ENCODE results near the gene IGF2BP2.
"Not testable (repeated sequence)": the region's sequence is repeated elsewhere in the genome, so short reads cannot be mapped to it uniquely, and the experiment has no call there.

IGF2BP2 gene

GRCh38 chr3:185640308-185640707 is 184.5 kb downstream of the IGF2BP2 start:
- Histone ChIP-seq H3K27me3 (ENCODE audit: insufficient read depth, low read depth) (no peaks in the 10 kb centered on the region), H4K20me1 (ENCODE audit: insufficient read depth) (no peaks in the 10 kb centered on the region), H3K9ac (no peak overlapping the region), H3K79me2 (ENCODE audit: insufficient read depth, low read depth) (no peaks in the 10 kb centered on the region), H3K4me3 (IDR thresholded peaks at IDR 0.05; ENCODE audit: insufficient read depth, low read depth, low read length) (no peak overlapping the region), H3K4me1 (ENCODE audit: low read depth, poor library complexity, severe bottlenecking) (peaks cover 8% of the 10 kb centered on the region), H3K4me2 (no peak overlapping the region), H3K36me3 (ENCODE audit: insufficient read depth) (no peaks in the 10 kb centered on the region), H3K27ac (no peak overlapping the region), H2AFZ (ENCODE audit: low read depth) (no peak overlapping the region)
- no peak for TF ChIP-seq CTCF (conservative IDR thresholded peaks at IDR 0.05; ENCODE audit: low read depth, low read length)

GRCh38 chr3:185639632-185640206 is 185.1 kb downstream of the IGF2BP2 start:
- no peak for TF ChIP-seq CTCF (conservative IDR thresholded peaks at IDR 0.05; ENCODE audit: low read depth, low read length)

GRCh38 chr3:185638651-185639050 is 186.2 kb downstream of the IGF2BP2 start:
- not testable (repeated sequence) for H3K27ac ChIP-seq; H2AFZ ChIP-seq (ENCODE audit: low read depth); H4K20me1 ChIP-seq (ENCODE audit: insufficient read depth); H3K79me2 ChIP-seq (ENCODE audit: insufficient read depth, low read depth); H3K9ac ChIP-seq; H3K27me3 ChIP-seq (ENCODE audit: insufficient read depth, low read depth); H3K36me3 ChIP-seq (ENCODE audit: insufficient read depth); H3K4me2 ChIP-seq; H3K4me3 ChIP-seq (IDR thresholded peaks at IDR 0.05; ENCODE audit: insufficient read depth, low read depth, low read length)
- H3K4me1 ChIP-seq (ENCODE audit: low read depth, poor library complexity, severe bottlenecking) = peaks cover 14% of the 10 kb centered on the region

More at GRCh38 chr3:185639632-185640206, 185.1 kb downstream of the IGF2BP2 start:
- H3K36me3 ChIP-seq (ENCODE audit: insufficient read depth) = no peaks in the 10 kb centered on the region
- H2AFZ ChIP-seq (ENCODE audit: low read depth) = no peak overlapping the region
- no peaks in the 10 kb centered on the region for H4K20me1 ChIP-seq (ENCODE audit: insufficient read depth)
- H3K9ac ChIP-seq = no peak overlapping the region
- H3K4me1 ChIP-seq (ENCODE audit: low read depth, poor library complexity, severe bottlenecking) = peaks cover 14% of the 10 kb centered on the region
- no peak overlapping the region for H3K4me2 ChIP-seq
- H3K27ac ChIP-seq = no peak overlapping the region
- no peaks in the 10 kb centered on the region for H3K79me2 ChIP-seq (ENCODE audit: insufficient read depth, low read depth)
- H3K4me3 ChIP-seq (IDR thresholded peaks at IDR 0.05; ENCODE audit: insufficient read depth, low read depth, low read length) = no peak overlapping the region
- H3K27me3 ChIP-seq (ENCODE audit: insufficient read depth, low read depth) = no peaks in the 10 kb centered on the region

- Histone ChIP-seq H3K4me1 (ENCODE audit: low read depth, poor library complexity, severe bottlenecking) (peaks cover 14% of the 10 kb centered on the region), H3K9ac (no peak overlapping the region), H3K4me3 (IDR thresholded peaks at IDR 0.05; ENCODE audit: insufficient read depth, low read depth, low read length) (no peak overlapping the region), H3K79me2 (ENCODE audit: insufficient read depth, low read depth) (no peaks in the 10 kb centered on the region), H3K27me3 (ENCODE audit: insufficient read depth, low read depth) (no peaks in the 10 kb centered on the region), H3K27ac (no peak overlapping the region), H3K36me3 (ENCODE audit: insufficient read depth) (no peaks in the 10 kb centered on the region), H3K4me2 (no peak overlapping the region), H2AFZ (ENCODE audit: low read depth) (no peak overlapping the region), H4K20me1 (ENCODE audit: insufficient read depth) (no peaks in the 10 kb centered on the region)
- TF ChIP-seq CTCF (conservative IDR thresholded peaks at IDR 0.05; ENCODE audit: low read depth, low read length) = no peak
These were observed 187.5 kb downstream of the IGF2BP2 start for GRCh38 chr3:185637388-185637787.

GRCh38 chr3:185632996-185633395 is 191.8 kb downstream of the IGF2BP2 start:
- Histone ChIP-seq H2AFZ (ENCODE audit: low read depth) (no peak overlapping the region), H3K4me3 (IDR thresholded peaks at IDR 0.05; ENCODE audit: insufficient read depth, low read depth, low read length) (no peak overlapping the region), H3K36me3 (ENCODE audit: insufficient read depth) (no peaks in the 10 kb centered on the region), H3K27me3 (ENCODE audit: insufficient read depth, low read depth) (no peaks in the 10 kb centered on the region), H3K79me2 (ENCODE audit: insufficient read depth, low read depth) (no peaks in the 10 kb centered on the region), H4K20me1 (ENCODE audit: insufficient read depth) (no peaks in the 10 kb centered on the region), H3K4me2 (no peak overlapping the region), H3K4me1 (ENCODE audit: low read depth, poor library complexity, severe bottlenecking) (peaks cover 14% of the 10 kb centered on the region), H3K27ac (no peak overlapping the region), H3K9ac (no peak overlapping the region)
- TF ChIP-seq CTCF (conservative IDR thresholded peaks at IDR 0.05; ENCODE audit: low read depth, low read length) = no peak
